Measurements from ENCODE around the gene CEP128. TPM values are rescaled to one million over a fixed set of nuclear protein-coding genes. Genes with fewer than 3 reads are reported as not detected.

The CEP128 gene
- total RNA-seq, 4 donors from 2014 or later = 13.9 to 18.1 (median 16.0) TPM

DNA sequence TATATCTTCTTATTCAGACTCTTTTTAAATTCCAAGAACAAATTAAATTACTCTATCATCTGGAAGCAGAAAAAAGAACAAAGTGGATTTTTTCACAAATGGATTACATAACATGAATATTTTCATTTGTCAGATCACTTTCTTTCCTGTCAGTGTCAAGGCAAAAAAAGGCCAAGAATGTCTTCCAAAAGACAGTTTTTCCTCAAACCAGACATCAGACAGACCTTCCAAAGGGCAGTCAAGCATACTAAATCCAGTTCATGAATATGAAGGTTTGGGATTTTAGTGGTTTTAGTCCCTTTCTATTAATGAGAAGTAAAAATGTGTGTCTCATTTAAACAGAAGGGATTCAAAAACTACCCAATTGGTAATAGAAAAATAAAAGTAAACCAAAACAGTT, 336.0 kb downstream of the CEP128 start:
- intact Hi-C loops (cut with DNase I) = no loop called here
- DNase-seq = no peak
- H3K4me3 ChIP-seq (replicated peaks in 1 of 3) = no peak overlapping the region
- TF ChIP-seq, protein P1, sequence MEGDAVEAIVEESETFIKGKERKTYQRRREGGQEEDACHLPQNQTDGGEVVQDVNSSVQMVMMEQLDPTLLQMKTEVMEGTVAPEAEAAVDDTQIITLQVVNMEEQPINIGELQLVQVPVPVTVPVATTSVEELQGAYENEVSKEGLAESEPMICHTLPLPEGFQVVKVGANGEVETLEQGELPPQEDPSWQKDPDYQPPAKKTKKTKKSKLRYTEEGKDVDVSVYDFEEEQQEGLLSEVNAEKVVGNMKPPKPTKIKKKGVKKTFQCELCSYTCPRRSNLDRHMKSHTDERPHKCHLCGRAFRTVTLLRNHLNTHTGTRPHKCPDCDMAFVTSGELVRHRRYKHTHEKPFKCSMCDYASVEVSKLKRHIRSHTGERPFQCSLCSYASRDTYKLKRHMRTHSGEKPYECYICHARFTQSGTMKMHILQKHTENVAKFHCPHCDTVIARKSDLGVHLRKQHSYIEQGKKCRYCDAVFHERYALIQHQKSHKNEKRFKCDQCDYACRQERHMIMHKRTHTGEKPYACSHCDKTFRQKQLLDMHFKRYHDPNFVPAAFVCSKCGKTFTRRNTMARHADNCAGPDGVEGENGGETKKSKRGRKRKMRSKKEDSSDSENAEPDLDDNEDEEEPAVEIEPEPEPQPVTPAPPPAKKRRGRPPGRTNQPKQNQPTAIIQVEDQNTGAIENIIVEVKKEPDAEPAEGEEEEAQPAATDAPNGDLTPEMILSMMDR (IDR thresholded peaks at IDR 0.05) = no peak
- no peak for TF ChIP-seq POLR2A (IDR thresholded peaks at IDR 0.05)
- H3K36me3 ChIP-seq = no peaks in the 10 kb centered on the region
- no peak overlapping the region for H3K27ac ChIP-seq
- H3K27me3 ChIP-seq = no peaks in the 10 kb centered on the region
- no peaks in the 10 kb centered on the region for H3K9me3 ChIP-seq
- H3K4me1 ChIP-seq = no peaks in the 10 kb centered on the region

DNA sequence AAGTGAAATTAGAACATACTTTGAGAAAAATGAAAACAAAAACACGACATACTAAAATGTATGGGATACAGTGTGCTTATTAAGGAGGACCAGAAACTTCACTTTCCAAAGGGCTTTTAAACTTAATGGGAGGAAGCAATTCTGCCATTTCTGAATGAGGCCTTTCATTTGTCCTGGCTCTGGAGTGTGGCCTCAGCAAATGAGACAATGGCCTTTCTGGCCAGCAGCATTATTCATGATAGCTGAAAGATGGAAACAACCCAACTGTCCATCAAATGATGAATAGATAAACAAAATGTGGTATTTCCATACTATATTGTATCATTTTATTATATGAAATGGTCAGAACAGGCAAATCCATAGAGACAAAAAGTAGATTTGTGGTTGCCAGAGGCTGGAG, 338.6 kb downstream of the CEP128 start:
- Histone ChIP-seq H3K4me3 (replicated peaks in 1 of 3) (no peak overlapping the region), H3K9me3 (no peaks in the 10 kb centered on the region), H3K27me3 (no peaks in the 10 kb centered on the region), H3K36me3 (no peaks in the 10 kb centered on the region), H3K4me1 (no peaks in the 10 kb centered on the region), H3K27ac (no peak overlapping the region)
- 84 to 91% methylated on average over 1 of the region's 1 CpG for WGBS, 2 donors
- DNase-seq = no peak
- no peak for TF ChIP-seq POLR2A (IDR thresholded peaks at IDR 0.05)
- TF ChIP-seq, protein P1 (IDR thresholded peaks at IDR 0.05) = no peak
- intact Hi-C loops (cut with DNase I) = no loop called here

DNA sequence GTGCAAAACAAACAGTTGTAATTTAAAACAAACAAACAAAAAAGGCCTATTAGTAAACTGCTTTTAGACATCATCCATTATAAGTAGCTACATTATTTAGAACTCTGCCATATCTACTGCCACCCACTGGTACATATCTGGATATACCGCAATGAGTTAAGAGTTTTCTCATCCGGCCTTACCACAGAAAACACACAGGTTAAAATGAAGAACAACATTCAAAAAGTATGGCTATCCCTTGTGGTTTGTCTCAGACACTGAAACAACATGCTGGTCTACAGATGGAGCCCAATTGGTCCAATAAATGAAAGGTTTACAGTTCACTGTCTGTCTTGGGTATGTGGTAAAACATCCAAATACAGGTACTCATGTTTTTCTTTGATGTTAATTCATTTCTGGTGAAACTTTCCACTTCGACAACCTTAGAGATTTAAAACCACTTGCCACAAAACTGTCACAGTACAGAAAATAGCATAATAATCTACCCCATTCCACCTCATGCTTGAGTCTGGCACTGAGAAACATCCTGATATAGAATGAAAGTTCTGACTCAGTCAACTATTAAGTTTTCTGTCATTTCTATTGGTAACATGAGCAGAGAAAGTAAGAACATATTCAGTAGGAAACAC, 354.3 kb downstream of the CEP128 start:
- Histone ChIP-seq H3K4me1 (peaks cover 0 to 8% of the 10 kb centered on the region in 2 donors), H3K27me3 (no peaks in the 10 kb centered on the region), H3K36me3 (no peaks in the 10 kb centered on the region), H3K4me3 (replicated peaks in 1 of 3) (no peak overlapping the region), H3K9me3 (no peaks in the 10 kb centered on the region), H3K27ac (no peak overlapping the region)
- WGBS, 2 donors = 62 to 68% methylated on average over 3 of the region's 3 CpGs
- no peak for DNase-seq
- TF ChIP-seq, protein P1 (IDR thresholded peaks at IDR 0.05) = peak in 4 of 6 experiments; percentile 21 to 58 (median 51)
- TF ChIP-seq POLR2A (IDR thresholded peaks at IDR 0.05) = no peak
- intact Hi-C loops (cut with DNase I) = no loop called here

DNA sequence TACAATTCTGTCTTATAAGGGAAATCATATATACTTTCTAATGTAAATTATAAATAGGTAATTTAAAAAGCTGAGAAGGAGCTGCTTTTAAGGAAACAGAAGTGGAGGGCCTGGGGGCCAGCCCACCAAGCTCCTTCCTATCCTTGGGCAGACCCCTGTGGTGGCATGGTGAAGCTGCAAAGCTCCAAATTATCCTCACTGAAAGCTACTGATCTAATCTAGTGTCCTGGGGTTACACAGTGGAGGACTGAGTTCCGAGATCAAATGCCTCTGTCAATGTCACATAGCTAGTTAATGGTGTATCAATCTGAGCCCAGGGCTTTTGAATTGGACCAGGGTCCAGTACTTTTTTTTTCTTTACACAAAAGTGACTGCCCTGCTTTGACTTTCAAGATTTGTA, 355.4 kb downstream of the CEP128 start:
- no peak for TF ChIP-seq POLR2A (IDR thresholded peaks at IDR 0.05)
- TF ChIP-seq, protein P1 (IDR thresholded peaks at IDR 0.05) = no peak
- H3K9me3 ChIP-seq = no peaks in the 10 kb centered on the region
- no peak overlapping the region for H3K4me3 ChIP-seq (replicated peaks in 1 of 3)
- peaks cover 0 to 8% of the 10 kb centered on the region in 2 donors for H3K4me1 ChIP-seq
- 92 to 100% methylated on average over 1 of the region's 1 CpG for WGBS, 2 donors
- no peaks in the 10 kb centered on the region for H3K27me3 ChIP-seq
- DNase-seq = no peak
- H3K36me3 ChIP-seq = no peaks in the 10 kb centered on the region
- no peak overlapping the region for H3K27ac ChIP-seq
- intact Hi-C loops (cut with DNase I) = no loop called here

DNA sequence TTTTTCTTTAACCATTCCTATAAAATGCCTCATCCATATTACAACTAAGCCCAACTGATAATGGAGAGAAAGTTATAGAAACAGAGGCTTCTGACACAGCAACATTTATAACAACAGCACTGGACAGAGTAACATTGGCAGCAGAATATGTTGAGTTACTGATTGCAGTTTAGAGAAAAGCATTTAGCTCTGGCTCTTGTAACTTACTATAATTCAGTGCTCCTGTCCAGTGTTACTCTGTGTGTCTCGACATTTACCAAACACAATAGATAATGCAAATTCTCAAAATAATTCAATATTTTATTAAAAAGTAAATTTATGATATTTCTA, 356.1 kb downstream of the CEP128 start:
- H3K36me3 ChIP-seq = no peaks in the 10 kb centered on the region
- TF ChIP-seq, protein P1 (IDR thresholded peaks at IDR 0.05) = no peak
- TF ChIP-seq POLR2A (IDR thresholded peaks at IDR 0.05) = no peak
- 89 to 92% methylated on average over 1 of the region's 1 CpG for WGBS, 2 donors
- DNase-seq = no peak
- H3K27ac ChIP-seq = no peak overlapping the region
- no peak overlapping the region for H3K4me3 ChIP-seq (replicated peaks in 1 of 3)
- intact Hi-C loops (cut with DNase I) = no loop called here
- peaks cover 0 to 8% of the 10 kb centered on the region in 2 donors for H3K4me1 ChIP-seq
- H3K27me3 ChIP-seq = no peaks in the 10 kb centered on the region
- no peaks in the 10 kb centered on the region for H3K9me3 ChIP-seq

All from thyroid gland (tissue), 4 donors.